ENCODE measurements around the gene WDR38.

DNA sequence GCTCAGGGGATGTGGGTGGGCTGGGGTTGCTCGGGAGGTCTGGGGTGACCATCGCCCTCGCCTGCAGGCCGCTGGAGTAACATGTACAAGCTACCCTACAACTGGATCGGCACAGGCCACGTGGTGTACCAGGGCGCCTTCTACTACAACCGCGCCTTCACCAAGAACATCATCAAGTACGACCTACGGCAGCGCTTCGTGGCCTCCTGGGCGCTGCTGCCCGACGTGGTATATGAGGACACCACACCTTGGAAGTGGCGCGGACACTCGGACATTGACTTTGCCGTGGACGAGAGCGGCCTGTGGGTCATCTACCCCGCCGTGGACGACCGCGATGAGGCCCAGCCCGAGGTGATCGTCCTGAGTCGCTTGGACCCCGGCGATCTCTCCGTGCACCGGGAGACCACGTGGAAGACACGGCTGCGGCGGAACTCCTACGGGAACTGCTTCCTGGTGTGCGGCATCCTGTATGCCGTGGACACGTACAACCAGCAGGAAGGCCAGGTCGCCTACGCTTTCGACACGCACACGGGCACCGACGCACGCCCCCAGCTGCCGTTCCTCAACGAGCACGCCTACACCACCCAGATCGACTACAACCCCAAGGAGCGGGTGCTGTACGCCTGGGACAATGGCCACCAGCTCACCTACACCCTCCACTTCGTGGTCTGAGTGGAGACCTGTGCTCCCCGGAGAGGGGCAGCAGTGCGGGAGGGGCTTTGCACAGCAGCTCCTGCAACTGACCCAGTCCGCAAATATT, 43.3 kb upstream of the WDR38 start:
- TF ChIP-seq POLR2A (IDR thresholded peaks at IDR 0.05) (no peak), CTCF (IDR thresholded peaks at IDR 0.05) (no peak), POLR2AphosphoS5 (IDR thresholded peaks at IDR 0.05) (no peak)

Data from breast epithelium (tissue), 3 donors.